Upper lobe of left lung (tissue), 6 donors: ENCODE measurements around the gene SSNA1. TPM values are rescaled to one million over a fixed set of nuclear protein-coding genes. Genes with fewer than 3 reads are reported as not detected.

Source experiments
- ATAC-seq, 2 donors: fragments of 200-7000 bp; cut with Tn5 transposase; one replicate each; pipeline ENCODE4 v1.9.1; 2022; ENCODE audit warnings: mild to moderate bottlenecking in 2 of 2, moderate library complexity in 2 of 2; ENCODE audit not compliant: low FRiP score in 2 of 2
- DNase-seq, 2 donors: peaks; one replicate each; pipeline ENCODE4 v3.0.0-alpha.2; 2019 to 2020
- H3K27ac ChIP-seq, 4 donors: fragments of 200-600 bp; sonication (generic); one replicate each; pipeline ENCODE4 v1.5.1; 2016 to 2019
- H3K27me3 ChIP-seq, 4 donors: fragments of 200-600 bp; sonication (generic); one replicate each; pipeline ENCODE4 v1.5.1; 2017 to 2019
- H3K36me3 ChIP-seq, 4 donors: fragments of 200-600 bp; sonication (generic); one replicate each; pipeline ENCODE4 v1.5.1; 2016 to 2019
- H3K4me1 ChIP-seq, 4 donors: fragments of 200-600 bp; sonication (generic); one replicate each; pipeline ENCODE4 v1.5.1; 2018 to 2019
- H3K4me3 ChIP-seq, 4 donors: fragments of 200-600 bp; sonication (generic); one replicate each; pipeline ENCODE4 v1.5.1; 2017 to 2019; ENCODE audit warnings: mild to moderate bottlenecking in 2 of 4, moderate library complexity in 1 of 4
- H3K9me3 ChIP-seq, 4 donors: fragments of 200-600 bp; sonication (generic); one replicate each; pipeline ENCODE4 v1.5.1; 2018 to 2019
- CTCF ChIP-seq, 6 experiments: fragments of 450-650 bp in 4 of 6; fragments of 200-600 bp in 2 of 6; sonication (generic) in 2 of 6; IDR thresholded peaks; one replicate each; pipeline ENCODE4 v1.5.1; 2016 to 2019; ENCODE audit warnings: antibody characterized with exemption in 6 of 6
- EP300 ChIP-seq, 4 donors: sonication (generic); formaldehyde crosslinking; IDR thresholded peaks; one replicate each; pipeline ENCODE4 v1.5.1; 2017; ENCODE audit warnings: antibody characterized with exemption in 4 of 4, control low read depth in 2 of 4
- POLR2A ChIP-seq, 4 donors: fragments of 450-650 bp; IDR thresholded peaks; one replicate each; pipeline ENCODE4 v1.5.1; 2016 to 2017; ENCODE audit warnings: antibody characterized with exemption in 4 of 4, mild to moderate bottlenecking in 2 of 4
- POLR2AphosphoS5 ChIP-seq, 2 donors: sonication (generic); formaldehyde crosslinking; IDR thresholded peaks; one replicate each; pipeline ENCODE4 v1.5.1; 2017; ENCODE audit warnings: antibody characterized with exemption in 2 of 2
- WGBS, 2 donors: methylation state at CpG; one replicate each; pipeline ENCODE4 v1.1.5; 2017 to 2018; 5-methylcytosine and 5-hydroxymethylcytosine counted together
- total RNA-seq, 6 donors: library from RNA; depleted of rRNA in 4 of 6; stranded (reverse); fragments of >200 nt in 4 of 6; gene quantifications; one replicate each; pipeline versions ENCODE4 v1.1.0 to v1.2.1, GENCODE V29; 2016 to 2021
- donor health status: DM: no; HTN: no; CAD: no; lungs with moderate emphysema.
- donor health status: DM: no; HTN: yes; CAD: no; lungs with severe emphysema.

The SSNA1 gene
- total RNA-seq, 6 donors from 2014 or later: 39.8 to 110 (median 73.0) TPM

- Histone ChIP-seq H3K36me3 (peaks cover 31 to 96% (median 82%) of the 10 kb centered on the region in 4 donors), H3K27me3 (no peaks in the 10 kb centered on the region), H3K9me3 (no peaks in the 10 kb centered on the region), H3K4me1 (peaks cover 17 to 28% (median 19%) of the 10 kb centered on the region in 4 donors), H3K4me3 (no peak overlapping the region), H3K27ac (no peak overlapping the region)
- no peak for ATAC-seq
- DNase-seq: peak in 1 of 2 donors; percentile 63
- 82 to 95% methylated on average over 5 to 16 of the region's 17 CpGs for WGBS, 2 donors
- no peak for TF ChIP-seq EP300 (IDR thresholded peaks at IDR 0.05)
- no peak for TF ChIP-seq CTCF (IDR thresholded peaks at IDR 0.05)
- no peak for TF ChIP-seq POLR2A (IDR thresholded peaks at IDR 0.05)
- no peak for TF ChIP-seq POLR2AphosphoS5 (IDR thresholded peaks at IDR 0.05)
Observed at GRCh38 chr9:137182836-137183235, 5.6 kb upstream of the SSNA1 start.

- TF ChIP-seq POLR2AphosphoS5 (IDR thresholded peaks at IDR 0.05): no peak
- no peak for TF ChIP-seq EP300 (IDR thresholded peaks at IDR 0.05)
- no peak for TF ChIP-seq CTCF (IDR thresholded peaks at IDR 0.05)
- no peak for TF ChIP-seq POLR2A (IDR thresholded peaks at IDR 0.05)
- Histone ChIP-seq H3K9me3 (no peaks in the 10 kb centered on the region), H3K36me3 (peaks cover 31 to 83% (median 72%) of the 10 kb centered on the region in 4 donors), H3K27ac (no peak overlapping the region), H3K27me3 (no peaks in the 10 kb centered on the region), H3K4me1 (peaks cover 19 to 33% (median 20%) of the 10 kb centered on the region in 4 donors), H3K4me3 (no peak overlapping the region)
- WGBS, 2 donors: 93 to 94% methylated on average over 22 to 27 of the region's 27 CpGs
- DNase-seq (peak in 1 of 2 donors; percentile 66), ATAC-seq (no peak)
Observed at GRCh38 chr9:137183980-137184595, 4.4 kb upstream of the SSNA1 start.

GRCh38 chr9:137184881-137185660 is 3.4 kb upstream of the SSNA1 start:
- DNase-seq (peak in 1 of 2 donors; percentile 82), ATAC-seq (no peak)
- peaks cover 28 to 77% (median 68%) of the 10 kb centered on the region in 4 donors for H3K36me3 ChIP-seq
- TF ChIP-seq EP300 (IDR thresholded peaks at IDR 0.05) (no peak), CTCF (IDR thresholded peaks at IDR 0.05) (no peak), POLR2AphosphoS5 (IDR thresholded peaks at IDR 0.05) (no peak), POLR2A (IDR thresholded peaks at IDR 0.05) (no peak)
- whole genome bisulfite sequencing, 2 donors: 96 to 97% methylated on average over 39 to 42 of the region's 48 CpGs
- no peaks in the 10 kb centered on the region for H3K9me3 ChIP-seq
- H3K27ac ChIP-seq: no peak overlapping the region
- H3K4me3 ChIP-seq: no peak overlapping the region
- no peaks in the 10 kb centered on the region for H3K27me3 ChIP-seq
- peaks cover 28 to 43% (median 29%) of the 10 kb centered on the region in 4 donors for H3K4me1 ChIP-seq

- peaks cover 20 to 77% (median 66%) of the 10 kb centered on the region in 4 donors for H3K36me3 ChIP-seq
- H3K9me3 ChIP-seq: no peaks in the 10 kb centered on the region
- H3K27me3 ChIP-seq: no peaks in the 10 kb centered on the region
- peaks cover 35 to 51% (median 37%) of the 10 kb centered on the region in 4 donors for H3K4me1 ChIP-seq
- no peak overlapping the region for H3K27ac ChIP-seq
- H3K4me3 ChIP-seq: peak overlapping the region in 1 of 4 donors; percentile 84
- TF ChIP-seq CTCF (IDR thresholded peaks at IDR 0.05): no peak
- no peak for TF ChIP-seq POLR2AphosphoS5 (IDR thresholded peaks at IDR 0.05)
- TF ChIP-seq POLR2A (IDR thresholded peaks at IDR 0.05): no peak
- TF ChIP-seq EP300 (IDR thresholded peaks at IDR 0.05): no peak
- ATAC-seq: no peak
- DNase-seq: peak in 1 of 2 donors; percentile 71
- 97% methylated on average over 19 of the region's 19 CpGs; no CpG with 5 or more reads in 1 of the 2 donors for WGBS, 2 donors
Observed at GRCh38 chr9:137185921-137186320, 2.6 kb upstream of the SSNA1 start.
